ENCODE results near the gene UPK1B.

The UPK1B gene

GRCh38 chr3:119175872-119176756, 2.7 kb downstream of the UPK1B start:
- no peak for DNase-seq

- no peak for DNase-seq
These were observed 3.4 kb downstream of the UPK1B start for GRCh38 chr3:119176778-119177177.

DNA sequence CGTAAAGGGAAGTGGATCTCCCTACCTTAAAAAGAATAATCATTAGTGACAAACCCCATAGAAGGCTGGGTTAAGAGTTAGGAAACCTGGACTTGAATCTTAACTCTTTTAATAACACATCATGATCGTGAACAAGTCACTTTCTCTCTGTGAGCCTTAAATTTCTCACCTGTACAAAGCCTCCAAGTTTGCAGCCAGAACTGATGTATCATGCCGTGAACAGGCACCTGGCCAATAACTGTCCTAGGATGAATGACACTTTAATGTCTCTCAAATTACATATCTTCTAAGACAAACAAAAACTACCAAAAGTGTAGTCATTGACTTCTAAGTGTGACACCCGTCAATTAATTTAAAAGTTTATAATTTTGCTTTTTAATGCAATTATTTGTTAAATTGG, 3.9 kb downstream of the UPK1B start:
- no peak for DNase-seq

DNA sequence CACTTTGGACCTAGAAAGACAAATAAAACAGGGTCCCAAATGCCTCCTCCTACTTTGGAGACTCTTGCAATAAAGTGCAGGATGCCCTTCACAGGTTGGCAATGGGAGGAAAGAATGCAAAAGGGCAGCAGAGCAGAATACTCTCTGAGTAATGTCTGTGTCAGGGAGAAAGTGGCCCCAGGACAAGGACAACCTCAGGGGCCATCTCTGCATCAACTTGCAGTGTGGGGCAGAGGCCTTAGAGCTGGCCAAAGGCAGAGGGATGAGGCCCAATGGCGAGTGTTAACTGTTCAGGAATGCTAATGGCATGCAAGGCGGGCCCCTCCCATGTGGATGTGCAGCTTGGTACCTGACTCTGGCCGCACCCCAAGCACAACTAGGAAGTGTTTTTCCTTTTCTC, 8.4 kb downstream of the UPK1B start:
- DNase-seq = no peak

DNA sequence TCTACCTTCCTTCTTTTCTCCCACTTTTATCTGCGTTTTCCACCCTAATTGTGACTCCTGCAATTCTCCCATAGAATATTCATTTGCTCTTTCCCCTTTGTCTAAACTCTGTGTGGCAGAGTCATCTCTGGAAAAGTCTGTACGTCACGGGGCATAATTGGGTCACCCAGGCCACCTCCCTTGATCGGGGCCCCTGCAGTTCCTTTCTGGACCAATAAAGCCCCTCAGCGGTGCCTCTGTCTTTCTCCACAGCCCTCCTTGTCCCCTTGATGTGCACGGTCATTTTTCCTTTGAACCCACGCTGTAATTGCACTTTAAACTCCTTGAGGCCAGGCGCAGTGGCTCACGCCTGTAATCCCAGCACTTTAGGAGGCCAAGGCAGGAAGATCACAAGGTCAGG, 10.7 kb downstream of the UPK1B start:
- no peak for DNase-seq

DNA sequence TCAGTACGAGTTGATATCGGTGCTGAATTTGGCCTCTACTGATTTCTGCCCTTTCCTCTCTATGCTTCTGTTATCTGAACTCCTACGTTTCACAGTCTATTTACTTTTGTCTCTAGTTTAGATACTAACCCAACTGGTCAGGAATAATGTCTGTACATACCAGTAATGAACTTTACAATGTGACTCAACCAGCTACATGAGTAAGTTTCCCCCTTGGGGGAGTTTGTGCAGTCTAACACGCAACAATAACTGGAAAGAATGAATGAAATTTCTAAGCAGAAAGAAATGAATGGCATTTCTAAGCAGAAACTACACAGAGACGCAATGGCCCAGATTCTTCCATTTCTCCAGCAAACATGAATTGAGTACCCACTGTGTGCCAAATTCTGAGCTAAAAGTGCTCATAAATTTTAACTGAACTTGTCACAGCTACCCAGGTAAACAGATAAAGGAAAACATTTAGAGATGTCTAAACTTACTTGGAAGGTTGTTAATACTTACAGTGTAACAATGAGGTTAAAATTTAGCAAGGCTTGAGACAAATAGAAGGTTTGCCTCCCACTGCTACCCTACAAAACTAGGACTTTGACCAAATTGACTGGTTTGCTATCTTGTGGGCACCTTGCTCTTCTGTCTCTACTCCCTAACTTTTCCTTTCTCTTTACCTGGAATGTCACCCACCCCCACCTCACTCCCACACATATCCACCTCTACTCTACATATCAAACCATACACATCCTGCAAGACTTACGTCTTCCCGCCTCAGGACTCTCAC, 11.6 kb downstream of the UPK1B start:
- no peak for DNase-seq

- DNase-seq = no peak
These were observed 13.9 kb downstream of the UPK1B start for GRCh38 chr3:119187266-119187665.

GRCh38 chr3:119191800-119192199, 18.4 kb downstream of the UPK1B start:
- DNase-seq = no peak

GRCh38 chr3:119194237-119195150, 21.1 kb downstream of the UPK1B start:
- DNase-seq = no peak

GRCh38 chr3:119195151-119195476, 21.7 kb downstream of the UPK1B start:
- no peak for DNase-seq

- DNase-seq = no peak
These were observed 22.5 kb downstream of the UPK1B start for GRCh38 chr3:119195911-119196310.

- DNase-seq = no peak
These were observed 31.8 kb downstream of the UPK1B start for GRCh38 chr3:119205209-119205608.

- DNase-seq = no peak
These were observed 32.3 kb downstream of the UPK1B start for GRCh38 chr3:119205685-119206084.

- no peak for DNase-seq
These were observed 33.5 kb downstream of the UPK1B start for GRCh38 chr3:119206611-119207511.

- DNase-seq = no peak
These were observed 34.1 kb downstream of the UPK1B start for GRCh38 chr3:119207512-119207875.

- DNase-seq = no peak
These were observed 37.8 kb downstream of the UPK1B start for GRCh38 chr3:119211193-119211592.

- DNase-seq = no peak
These were observed 38.4 kb downstream of the UPK1B start for GRCh38 chr3:119211803-119212202.

- no peak for DNase-seq
These were observed 45.7 kb downstream of the UPK1B start for GRCh38 chr3:119219069-119219468.

DNA sequence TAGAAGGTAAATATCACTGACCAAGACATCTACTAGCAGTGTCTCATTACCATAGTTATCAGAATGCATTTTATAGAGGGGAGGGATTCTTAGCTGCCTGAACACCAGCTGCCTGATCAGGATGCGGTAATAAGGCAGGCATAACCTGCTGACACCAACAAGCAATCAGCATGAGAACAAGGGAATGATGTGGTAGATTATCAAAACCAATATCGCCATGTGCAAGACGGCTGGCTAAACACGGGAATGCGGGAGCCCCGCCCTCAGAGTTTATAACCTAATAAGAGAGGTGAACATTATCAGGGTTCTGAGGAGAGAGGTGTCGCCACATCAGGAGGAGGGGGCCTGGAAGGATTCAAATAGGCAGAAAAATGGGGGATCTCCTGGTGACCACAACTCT, 46.8 kb downstream of the UPK1B start:
- DNase-seq = no peak

- no peak for DNase-seq
These were observed 47.7 kb downstream of the UPK1B start for GRCh38 chr3:119220970-119221667.

Data from hypothalamus (tissue), 51 donors.